Stimulated activated CD4-positive, alpha-beta T cell treated with anti-CD3 and anti-CD28 coated beads, Interleukin-1b, Interleukin-23, amount 100 ng/mL, for 48 hours (primary cell): ENCODE data around the gene ECHS1.
A peak's percentile ranks its signal among the peaks of the same experiment; 100 is the strongest.
"Not testable (repeated sequence)": the region's sequence is repeated elsewhere in the genome, so short reads cannot be mapped to it uniquely, and the experiment has no call there.

Source experiments
- DNase-seq: peaks from one replicate; pipeline ENCODE4 v3.0.0-alpha.2; 2020

Gene ECHS1

DNA sequence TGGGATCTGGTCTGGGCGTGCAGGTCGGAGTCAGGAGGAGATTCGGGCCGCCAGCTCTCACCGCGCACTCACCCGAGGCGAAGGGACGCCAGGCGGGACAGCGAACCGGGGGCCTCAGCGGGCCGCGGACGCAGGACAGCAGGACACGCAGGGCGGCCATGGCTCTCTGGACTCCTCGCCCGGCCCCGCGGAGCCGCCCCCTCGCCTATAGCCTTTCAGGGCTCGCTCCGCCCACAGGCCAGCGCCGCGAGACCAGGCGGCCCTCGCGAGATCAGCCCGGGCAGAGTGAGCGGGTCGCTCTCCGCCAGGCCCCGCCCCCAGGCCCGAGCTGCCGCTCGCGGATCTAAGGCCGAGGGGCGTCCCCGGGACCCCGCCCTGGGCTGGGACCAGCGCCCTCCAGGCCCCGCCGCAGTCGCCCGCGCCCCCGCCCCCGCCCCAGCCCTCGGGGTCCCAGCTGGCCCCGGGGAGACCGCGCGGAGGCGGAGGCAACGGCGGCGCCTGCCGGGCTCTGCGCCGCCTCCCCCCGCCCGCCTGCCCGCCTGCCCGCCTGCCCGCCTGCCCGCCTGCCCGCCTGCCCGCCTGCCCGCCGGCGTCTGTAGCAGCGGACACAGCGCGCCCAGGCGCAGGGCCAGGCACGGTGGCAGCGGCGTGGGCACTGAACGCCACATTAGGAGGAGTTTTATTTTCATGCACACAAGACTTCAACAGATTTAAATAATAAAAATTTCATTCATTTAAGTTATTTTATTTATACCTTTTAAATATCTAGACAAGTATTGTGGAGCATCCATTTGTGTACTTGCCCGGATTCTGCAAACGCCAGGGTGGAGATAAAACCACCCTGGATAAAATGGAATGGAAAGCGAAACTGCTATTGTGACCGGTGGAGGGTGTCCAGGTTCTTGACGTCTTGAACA is at the start of gene ECHS1:
TSS of gene ECHS1 (minus strand) at position 181 of the 917 bp plus-strand sequence. CDS start at position 160, 21 bp downstream.
- peak; percentile 93 for DNase-seq

DNA sequence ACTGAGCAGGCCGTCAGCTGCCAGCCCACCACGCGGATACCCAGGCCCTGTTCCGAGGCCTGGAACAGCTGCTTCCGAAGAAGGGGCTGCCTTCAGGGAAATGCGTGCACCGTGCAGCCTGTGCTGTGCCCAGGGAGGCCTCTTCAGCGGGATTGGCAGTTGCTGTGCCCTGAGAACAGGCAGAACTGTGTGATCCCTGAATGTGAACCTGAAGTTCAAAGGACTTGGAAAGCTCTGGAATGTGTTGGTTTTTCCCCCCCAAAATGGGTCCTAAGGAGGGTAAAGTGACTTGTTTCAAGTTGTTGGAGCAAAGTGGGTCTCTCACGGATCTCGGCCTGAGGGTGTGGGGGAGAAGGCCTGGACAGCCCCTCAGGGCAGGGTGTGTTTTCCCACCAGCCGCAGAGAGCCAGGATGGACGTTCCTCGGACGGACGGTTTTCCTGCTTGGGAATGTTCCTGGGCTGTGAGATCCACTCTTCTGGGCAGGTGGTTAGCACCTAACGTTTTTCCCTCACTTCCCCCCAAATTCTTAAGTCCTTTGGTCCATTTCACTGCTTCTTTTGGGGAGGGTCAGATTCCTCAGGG is 49.2 kb upstream of the ECHS1 start:
- DNase-seq = no peak

DNA sequence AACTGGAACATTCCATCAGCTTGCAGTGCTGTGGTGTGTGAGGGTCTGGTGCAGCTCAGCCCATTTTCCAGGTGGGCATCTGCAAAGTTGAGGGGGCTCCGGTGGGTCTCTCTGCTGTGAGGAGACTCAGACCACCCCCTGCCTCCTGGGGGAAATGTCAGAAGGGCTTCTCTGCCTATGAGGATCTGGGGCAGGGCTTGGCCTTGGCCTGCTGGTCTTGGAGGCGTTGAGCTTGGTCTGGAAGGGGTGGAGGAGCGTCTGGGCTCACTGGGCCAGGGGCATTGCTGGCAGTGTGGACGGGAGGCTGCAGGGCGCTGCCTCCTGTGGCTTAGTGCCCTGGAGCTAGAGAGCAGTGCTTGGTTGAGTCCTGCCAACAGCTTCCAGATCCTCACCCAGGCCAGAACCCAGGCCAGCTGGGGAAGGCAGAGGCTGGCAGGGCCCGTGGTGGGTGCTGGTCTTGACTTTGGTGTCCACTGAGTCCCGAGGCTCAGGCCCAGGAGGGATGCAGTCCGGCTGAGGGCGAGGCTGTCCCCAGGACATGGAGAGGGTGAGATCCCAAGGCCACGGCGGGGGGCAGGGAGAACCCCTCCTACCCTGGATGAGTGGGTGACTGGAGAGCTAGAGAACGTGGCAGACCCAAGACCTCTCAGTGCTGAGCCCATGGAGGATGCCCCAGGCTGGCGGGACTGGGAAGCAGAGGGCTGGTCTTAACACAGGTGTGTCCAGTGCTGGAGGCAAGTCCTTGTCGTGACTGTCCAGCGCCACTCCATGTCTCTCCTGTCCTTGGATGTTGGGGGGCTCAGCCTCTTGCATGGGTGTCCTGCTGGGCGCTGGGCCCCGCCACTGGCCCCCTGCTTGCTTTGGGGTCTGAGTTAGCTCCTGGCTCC is 48.4 kb upstream of the ECHS1 start:
- DNase-seq = no peak

DNA sequence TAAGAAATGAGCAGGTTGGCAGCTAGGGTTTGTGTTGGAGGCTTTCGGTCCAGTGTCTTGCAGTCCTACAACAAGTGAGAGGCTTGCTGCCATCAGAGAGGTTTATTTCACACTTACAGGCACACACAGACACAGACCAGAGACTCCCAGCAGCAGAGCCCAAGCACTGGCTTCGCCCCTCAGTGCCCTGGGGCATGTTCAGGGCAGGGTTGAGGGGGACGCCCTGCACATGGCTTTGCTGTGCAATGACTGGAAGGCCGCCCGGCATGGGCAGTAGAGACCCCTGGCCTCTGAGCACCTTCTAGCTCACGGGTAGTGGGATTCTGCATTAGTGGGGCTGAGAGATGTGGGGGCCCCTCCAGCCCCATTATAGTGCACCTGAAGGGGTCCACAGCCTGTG is 47.4 kb upstream of the ECHS1 start:
- no peak for DNase-seq

DNA sequence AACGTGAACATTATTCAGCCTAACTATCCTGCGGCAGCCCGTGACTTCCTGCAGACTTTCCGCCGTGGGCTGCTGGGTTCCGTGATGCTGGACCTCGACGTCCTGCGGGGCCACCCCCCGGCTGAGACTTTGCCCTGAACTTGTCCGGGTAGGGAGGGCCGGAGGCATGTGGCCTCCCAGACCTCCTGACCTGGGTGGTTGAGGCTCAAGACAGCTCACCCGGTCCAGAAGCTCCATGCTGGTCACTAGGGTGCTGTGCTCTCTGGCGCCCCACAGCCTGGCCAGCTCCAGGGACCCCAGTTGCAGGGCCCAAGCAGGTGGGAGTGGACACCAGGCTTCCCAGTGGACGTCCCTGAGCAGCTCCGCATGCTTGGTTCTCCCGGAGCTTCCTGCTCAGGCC is 46.9 kb upstream of the ECHS1 start:
- DNase-seq = no peak

DNA sequence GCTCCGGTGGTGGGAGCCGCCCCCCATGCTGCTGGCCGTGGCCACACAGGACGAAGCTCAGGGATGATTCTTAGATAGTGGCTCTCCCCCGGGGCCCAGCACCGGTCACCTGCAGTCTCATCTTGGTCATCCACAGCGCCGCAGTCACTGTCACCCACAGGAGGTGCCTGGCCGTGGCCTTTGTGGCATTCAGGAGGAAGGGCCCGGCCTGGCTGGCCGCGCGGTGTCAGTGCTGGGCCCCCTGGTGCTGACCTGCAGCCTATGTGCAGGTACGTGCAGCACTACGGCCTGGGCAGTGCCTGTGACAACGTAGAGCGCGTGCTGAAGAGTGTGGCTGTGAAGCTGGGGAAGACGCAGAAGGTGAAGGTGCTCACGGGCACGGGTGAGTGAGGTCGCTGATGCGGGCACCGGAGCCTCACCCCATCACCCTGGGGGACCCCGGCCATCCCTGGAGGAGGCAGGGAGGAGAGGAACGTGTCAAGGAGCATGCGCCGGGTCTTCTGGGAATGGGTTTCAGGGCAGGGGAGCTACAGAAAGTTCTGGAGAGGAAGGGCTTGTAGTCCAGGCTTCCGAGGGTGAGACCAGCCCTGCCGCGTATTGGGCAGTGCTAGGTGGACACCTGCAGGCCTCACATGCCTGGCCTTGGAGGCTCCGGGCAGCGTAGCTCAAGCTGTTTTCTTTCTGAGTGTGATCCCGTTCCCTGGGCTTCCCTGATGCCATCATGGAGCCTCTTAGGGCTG is 46.2 kb upstream of the ECHS1 start:
- DNase-seq = no peak

DNA sequence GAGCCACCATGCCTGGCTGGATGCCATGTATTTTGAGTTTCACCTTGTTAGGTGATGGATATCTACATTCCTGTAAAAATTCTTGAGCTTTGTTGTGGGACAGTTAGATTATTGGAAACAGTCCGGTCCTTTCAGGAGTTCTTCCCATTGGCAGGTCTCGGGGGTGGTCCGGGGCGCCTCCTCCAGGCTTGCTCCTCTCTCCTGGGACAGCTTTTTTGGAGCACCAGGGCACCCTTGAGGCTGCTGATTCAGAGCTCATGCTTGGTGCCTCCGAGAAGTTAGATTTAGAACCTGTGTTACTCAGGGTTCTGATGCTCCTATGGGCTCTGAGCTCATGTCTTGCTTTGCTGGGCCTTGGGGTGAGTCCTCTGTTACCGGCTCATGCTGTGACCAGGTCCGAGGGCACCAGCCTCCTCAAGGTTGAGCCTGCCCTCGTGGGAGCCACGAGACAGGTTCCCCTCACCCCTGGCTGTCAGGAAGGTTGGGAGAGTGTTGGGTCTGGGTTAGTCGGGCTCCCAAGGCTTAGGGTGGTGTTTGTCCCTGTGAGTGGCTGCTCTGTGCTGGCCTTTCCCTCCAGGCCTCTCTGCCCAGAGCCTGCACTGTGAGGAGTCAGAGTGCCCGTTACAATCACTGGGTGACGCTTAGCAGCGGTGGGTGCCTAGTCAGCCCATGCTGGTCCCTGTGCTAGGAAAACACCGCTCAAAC is 45.3 kb upstream of the ECHS1 start:
- DNase-seq = no peak

DNA sequence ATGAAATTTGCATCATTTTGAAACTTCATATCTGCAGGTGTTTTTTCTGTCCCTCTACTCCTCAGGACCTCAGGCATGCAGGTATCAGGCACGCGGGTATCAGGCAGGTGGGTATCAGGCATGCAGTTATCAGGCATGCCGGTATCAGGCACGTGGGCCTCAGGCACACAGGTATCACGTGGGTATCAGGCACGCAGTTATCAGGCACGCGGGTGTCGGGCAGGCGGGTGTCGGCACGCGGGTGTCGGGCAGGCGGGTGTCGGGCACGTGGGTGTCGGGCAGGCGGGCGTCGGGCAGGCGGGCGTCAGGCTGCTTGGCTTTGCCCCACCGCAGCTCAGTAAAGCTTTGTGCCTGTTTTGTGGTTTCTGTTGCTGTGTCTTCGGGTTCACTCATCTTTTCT is 42.6 kb upstream of the ECHS1 start:
- no peak for DNase-seq

DNA sequence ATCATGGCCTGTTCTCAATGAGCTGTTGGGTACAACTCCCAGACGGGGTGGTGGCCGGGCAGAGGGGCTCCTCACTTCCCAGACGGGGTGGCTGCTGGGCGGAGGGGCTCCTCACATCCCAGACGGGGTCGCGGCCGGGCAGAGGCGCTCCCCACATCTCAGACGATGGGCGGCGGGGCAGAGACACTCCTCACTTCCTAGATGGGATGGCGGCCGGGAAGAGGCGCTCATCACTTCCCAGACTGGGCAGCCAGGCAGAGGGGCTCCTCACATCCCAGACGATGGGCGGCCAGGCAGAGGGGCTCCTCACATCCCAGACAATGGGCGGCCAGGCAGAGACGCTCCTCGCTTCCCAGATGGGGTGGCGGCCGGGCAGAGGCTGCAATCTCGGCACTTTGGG is 41.2 kb upstream of the ECHS1 start:
- not testable (repeated sequence) for DNase-seq

DNA sequence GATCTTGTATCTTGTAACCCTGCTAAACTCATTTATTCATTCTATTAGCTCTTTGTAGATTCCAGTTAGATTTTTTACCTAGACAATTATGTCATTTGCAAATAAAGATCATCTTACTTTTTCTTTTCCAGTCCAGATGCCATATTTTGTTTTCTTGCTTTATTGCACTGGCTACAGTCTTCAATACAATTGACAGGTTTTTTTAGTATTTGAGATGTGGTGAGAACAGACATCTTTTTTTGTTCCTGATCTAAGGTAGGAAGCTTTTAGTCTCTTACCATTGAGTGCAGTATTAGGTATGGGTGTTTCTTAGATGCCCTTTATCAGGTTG is 39.2 kb upstream of the ECHS1 start:
- no peak for DNase-seq

DNA sequence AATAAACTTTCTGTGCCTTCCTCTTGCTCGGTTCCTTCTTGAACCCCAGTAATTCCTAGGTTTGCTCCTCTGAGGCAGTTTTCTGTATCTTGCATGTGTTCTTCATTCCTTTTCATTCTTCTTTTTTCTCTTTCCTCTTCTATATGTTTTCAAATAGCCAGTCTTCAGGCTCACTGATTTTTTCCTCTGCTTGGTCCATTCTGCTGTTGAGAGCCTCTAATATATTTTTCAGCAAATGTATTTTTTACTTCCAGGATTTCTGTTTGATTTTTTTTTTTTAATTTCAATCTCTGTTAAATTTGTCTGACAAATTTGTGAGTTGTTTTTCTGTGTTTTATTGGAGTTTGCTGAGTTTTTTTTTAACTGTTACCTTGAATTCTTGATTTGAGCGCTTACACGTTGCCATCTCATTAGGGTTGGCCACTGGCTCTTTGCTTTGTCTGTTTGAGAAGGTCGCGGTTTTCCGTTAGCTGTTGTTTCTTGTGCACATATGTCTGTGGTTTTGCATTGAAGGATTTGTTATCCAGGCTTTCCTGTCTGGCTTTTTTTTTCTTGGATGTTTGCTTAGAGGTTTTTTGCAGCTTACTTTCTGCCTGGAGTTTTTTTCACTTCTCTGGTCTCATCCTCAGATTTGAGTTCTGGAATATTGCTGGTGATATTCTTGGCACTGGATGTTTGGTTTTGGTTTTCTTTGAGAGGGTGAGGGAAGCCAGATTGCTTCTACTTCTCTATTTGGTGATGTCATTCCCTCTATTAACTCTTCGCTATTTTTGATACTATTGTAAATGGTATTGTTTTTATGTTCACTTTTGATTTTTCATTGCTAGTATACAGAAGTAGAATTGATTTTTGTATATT is 38.6 kb upstream of the ECHS1 start:
- no peak for DNase-seq

DNA sequence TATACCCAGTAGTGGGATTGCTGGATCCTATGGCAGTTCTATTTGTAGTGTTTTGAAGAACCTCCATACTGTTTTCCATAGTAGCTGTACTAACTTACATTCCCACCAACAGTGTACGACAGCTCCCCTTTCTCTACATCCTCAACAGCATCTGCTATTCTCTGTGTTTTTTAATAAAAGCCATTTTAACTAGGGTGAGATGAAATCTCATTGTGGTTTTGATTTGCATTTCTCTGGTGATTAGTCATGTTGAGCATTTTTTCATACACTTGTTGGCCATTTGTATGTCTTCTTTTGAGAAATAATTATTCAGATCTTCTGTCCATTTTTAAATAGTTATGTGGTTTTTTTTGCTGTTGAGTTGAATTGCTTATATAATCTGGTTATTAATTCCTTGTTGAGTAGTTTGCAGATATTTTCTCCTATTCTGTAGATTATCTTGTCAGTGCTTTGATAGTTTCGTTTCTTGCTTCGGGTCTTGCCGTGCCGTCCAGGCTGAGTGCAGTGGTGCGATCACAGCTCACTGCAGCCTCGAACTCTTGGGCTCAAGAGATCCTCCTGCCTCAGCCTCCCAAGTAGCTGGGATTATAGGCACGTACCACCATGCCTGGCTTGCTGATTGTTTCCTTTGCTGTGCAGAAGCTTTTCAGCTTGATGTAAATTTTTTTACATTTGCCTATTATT is 32.8 kb upstream of the ECHS1 start:
- no peak for DNase-seq

DNA sequence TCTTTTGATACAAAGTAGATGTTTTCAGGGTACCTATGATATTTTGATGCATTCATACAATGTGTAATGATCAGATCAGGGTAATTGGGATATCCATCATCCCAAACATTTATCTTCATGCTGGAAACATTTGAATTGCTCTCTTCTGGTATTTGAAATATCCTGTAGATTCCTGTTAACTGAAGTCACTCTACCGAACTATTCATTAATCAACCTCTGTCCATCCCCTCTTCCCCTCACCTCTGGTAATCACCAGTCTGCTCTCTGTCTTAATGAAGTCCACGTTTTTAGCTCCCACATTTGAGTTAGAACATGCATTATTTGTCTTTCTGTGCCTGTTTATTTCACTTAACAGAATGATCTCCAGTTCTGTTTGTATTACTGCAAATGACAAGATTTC is 32.1 kb upstream of the ECHS1 start:
- DNase-seq = no peak

DNA sequence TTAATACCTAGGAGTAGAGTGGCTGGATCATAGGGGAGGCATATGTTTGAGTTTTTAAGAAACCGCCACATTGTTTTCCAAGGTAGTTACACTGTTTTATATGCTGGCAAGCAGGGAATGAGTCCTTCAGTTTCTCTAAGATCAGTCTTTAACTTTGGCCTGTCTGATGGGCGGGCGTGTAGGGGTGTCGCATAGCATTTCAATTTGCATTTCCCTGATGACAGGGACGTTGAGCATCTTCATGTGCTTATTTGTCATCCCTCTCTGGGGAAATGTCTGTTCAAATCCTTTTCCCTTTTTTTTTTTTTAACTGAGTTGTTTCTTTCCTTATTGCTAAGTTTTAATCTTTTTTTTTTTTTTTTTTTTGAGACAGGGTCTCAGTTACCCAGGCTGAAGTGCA is 30.6 kb upstream of the ECHS1 start:
- DNase-seq = no peak

DNA sequence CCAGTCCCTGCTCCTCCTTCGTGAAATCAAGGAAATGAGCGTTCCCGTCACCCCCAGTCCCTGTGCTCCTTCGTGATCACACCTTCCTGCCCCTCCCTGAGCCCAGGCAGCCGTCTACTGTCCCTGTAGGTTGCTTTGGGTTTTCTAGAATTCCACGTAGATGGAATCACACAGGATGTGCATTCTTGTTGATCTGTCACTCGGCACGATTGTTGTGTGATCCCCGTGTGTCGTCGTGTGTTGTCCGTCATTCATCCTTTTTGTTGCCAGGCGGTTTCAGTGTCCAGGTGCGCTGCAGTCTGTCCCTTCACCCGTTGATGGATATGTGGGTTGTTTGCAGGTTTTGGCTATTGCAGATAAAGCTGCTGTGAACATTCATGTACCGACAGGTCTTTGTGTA is 30.2 kb upstream of the ECHS1 start:
- no peak for DNase-seq

DNA sequence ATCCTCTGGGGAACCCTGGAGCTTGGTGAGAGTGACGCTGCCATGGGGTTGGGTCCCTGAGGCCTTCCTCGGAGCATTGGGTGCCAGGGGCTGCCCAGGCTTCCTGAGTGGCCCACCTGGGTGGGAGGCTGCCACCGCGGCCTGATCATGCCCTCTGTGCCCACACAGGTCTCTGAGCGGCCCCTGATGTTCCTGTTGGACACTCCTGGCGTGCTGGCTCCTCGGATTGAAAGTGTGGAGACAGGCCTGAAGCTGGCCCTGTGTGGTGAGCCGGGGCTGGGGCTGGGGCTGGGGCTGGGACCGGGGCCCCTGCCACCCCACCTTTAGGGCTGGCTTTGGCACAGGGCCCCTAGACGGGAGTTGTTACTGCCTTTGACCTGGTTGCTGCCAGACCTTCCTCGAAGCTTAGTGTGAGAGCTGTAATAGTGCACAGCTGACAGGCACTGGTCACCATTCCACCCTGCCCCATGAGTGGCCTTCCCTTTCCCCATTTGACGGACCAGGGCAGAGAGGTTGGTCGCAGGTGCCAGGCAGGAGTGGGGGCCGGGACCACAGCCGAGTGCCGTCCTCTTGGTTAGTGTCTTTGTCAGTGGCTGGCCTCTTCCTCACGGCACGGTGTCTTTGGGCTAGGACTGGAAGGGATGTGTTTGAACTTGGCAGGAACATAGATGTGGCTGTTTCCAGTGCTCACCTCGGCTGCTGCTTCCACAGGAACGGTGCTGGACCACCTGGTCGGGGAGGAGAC is 29.0 kb upstream of the ECHS1 start:
- DNase-seq = no peak

DNA sequence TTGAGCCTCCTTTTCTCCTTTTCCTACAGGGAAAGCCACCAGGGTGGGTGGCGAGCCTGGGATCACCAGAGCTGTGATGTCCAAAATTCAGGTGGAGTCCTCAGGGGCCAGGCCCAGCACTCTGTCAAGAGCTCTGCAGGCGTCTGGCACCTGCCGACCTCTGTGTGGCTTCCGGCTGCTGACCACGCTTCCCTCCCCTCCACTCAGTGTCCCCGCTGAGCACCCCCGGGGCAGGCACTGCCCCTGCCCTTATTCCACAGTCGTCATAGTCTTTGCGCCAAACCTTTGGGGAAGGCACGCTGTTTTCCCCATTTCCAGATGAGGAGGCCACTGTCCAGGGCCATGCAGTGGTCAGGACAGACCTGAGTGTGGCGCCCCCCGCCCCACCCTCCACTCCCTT is 28.3 kb upstream of the ECHS1 start:
- DNase-seq = no peak

DNA sequence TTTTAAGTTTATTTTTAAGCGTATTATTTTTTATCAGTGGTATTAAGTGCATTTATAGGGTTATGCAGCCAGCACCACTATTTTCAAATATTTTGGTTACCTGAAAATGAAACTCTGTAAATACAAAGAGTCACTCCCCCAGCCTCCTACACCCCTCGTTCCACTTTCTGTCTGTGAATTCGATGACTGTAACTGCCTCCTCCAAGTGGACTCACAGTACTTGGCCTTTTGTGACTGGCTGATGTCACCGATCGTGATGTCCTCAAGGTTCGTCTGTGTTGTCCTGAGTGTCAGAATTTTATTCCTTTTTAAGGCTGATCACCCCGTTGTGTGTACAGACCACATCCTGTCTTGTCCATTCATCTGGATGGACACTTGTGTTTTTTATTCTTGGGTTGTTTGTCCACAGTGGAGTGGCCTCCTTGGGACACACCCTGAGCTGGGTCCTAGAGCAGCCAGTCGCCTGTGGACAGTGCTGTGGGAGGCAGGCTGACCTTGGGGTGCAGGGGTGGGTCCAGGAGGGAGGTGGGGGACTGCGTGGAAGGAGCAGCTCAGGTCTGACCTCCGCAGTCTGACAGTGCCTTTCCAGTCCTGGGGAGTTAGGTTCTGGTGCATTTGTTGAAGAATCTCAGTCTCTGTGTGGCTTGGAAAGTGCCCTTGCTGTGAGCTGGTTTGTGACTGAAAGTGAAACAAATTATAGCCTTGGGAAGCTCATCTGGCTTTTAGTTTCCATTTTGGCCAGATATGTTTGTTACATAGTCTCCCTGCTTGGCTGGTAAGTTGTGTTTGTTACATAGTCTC is 27.7 kb upstream of the ECHS1 start:
- DNase-seq = no peak

DNA sequence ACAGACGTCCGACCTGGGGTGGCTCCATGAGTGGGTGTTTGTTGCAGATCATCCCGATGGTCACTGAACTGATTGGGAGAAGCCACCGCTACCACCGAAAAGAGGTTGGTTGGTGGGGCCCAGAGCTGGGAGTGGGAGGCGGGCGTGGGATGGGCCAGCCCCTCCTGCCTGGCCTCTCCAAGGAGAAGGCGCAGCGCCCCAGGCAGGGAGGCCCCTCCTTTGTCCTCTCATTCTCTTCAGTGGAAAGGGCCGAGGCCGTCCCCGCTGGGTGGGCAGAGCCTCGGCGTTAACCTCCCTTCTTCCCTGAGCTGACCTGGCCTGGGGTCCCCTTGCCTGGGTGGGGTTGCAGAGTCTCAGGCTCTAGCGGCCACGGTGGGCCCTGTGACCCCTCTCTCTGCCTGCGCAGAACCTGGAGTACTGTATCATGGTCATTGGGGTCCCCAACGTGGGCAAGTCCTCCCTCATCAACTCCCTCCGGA is 26.0 kb upstream of the ECHS1 start:
- DNase-seq = no peak
